GM18867 (cell line): Measurements from ENCODE around the gene EEF1AKMT3.

ENCODE experiments used
- ATAC-seq: cut with Tn5 transposase; IDR thresholded peaks from one replicate; pipeline ENCODE4 v1.9.1; 2021; ENCODE audit warnings: mild to moderate bottlenecking, moderate library complexity; ENCODE audit not compliant: unreplicated experiment

Gene EEF1AKMT3

DNA sequence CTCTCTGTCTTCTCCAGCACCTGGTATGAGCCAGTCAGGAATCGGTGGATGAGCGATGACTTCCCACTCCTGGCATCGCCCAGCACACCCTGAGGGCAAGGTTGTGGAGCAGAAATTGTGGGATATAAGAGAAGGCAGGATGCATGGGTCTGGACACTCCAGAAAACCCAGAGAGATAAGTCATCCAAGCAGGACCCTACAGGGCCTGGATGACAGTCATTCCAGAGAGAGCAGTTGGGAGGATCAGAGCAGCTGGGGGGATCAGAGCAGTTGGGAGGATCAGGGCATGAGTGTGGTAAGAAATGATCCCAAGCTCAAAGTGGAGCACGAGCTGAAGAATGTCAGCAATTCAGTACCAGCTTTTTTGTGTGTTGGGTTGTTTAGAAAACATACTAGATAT, 37.8 kb upstream of the EEF1AKMT3 start:
- no peak for ATAC-seq

DNA sequence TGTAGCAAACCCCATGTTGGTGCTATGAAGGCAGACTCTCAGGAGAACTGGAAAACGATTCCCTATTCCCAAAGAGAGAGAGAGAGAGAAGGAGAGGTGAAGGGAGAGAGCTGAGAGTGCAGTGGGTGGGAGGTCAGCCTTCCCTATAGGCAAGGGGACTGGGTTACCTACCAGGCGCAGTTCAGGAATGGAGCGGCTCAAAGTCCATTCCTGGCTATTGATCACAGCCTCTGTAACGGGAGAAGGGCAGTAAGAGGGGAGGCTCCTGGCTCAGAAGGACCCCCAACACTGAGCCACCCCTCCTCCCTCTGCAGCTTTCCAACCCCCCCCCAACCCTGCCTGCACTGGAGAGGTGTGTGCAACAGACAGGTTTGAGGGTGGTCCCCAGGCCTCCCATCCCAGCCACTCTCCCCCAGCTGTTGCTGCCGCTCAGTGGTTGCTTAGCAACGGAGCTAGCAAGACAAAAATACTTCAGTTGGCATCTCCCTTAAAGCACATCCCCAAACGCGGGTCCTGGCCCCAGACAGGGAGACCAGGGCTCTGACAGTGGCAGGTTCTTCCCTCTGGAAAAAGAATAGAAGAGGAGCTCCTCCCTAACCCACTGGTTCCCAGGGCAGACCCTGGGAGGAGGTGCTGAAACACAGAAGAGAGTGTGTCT, 37.1 kb upstream of the EEF1AKMT3 start:
- no peak for ATAC-seq

DNA sequence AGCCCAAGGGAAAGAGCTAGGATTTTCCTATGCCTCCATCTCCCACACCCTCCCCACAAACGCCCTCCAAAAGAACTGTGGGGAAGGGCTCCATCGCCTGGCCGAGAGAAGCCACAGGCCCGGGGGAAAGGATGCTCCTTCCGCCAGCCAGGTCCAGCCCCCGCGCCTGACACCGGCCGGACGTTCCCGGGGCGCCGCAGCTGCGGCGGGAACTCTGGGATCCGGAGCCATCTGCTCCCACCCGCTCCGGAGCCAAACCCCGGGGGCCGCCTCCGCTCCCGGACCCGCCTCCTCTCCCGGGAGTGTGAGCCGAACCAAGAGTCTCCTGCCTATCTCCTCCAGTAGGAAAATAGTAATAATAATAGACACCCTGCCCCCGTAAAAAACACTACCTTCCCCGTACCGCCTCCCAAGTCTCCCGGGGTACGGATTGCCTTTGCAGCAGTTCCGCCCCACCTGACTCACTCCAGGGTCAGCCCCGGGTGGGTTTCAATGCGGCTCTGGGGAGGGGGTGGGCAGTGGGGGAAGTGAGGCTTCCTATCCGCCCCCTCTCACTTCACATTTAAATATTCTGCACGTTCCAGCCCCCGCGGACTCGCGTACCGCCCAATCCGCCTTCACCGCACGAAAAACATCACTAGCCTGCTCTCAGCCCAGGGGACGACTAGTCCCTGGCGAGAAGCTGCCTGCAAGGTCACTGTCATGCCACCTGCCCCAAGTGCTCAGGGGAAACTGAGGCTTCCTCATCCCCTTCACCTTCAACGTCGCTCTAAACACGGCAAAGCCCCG, 36.3 kb upstream of the EEF1AKMT3 start:
- ATAC-seq, result no peak

DNA sequence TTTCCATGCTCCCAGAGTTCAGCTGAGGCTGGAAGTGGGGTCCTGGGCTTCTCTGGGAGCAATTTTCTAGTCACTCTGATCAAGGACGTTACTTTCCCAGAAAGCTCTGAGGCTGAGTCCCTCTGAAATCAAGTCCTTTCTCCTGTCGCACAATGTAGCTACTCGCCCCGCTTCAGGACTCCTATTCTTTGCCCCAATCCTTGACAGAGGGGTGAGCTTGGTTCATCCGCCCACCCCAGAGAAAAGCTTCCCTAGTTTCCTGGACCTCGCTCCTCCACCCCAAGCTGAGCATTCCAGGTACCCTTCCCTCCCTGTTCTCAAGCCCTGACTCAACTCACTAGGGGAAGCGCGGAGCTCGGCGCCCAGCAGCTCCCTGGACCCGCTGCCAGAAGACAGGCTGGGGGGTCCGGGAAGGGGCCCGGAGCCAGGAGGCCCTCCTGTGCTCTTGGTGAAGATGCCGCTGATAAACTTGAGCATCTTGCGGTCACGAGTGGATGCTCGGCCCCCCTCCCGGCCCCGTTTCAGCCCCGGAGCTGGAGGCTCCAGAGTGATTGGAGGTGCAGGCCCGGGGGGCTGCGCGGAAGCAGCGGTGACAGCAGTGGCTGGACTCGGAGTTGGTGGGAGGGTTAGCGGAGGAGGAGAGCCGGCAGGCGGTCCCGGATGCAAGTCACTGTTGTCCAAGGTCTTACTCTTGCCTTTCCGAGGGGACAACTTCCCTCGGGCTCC, 35.5 kb upstream of the EEF1AKMT3 start:
- ATAC-seq, result no peak

DNA sequence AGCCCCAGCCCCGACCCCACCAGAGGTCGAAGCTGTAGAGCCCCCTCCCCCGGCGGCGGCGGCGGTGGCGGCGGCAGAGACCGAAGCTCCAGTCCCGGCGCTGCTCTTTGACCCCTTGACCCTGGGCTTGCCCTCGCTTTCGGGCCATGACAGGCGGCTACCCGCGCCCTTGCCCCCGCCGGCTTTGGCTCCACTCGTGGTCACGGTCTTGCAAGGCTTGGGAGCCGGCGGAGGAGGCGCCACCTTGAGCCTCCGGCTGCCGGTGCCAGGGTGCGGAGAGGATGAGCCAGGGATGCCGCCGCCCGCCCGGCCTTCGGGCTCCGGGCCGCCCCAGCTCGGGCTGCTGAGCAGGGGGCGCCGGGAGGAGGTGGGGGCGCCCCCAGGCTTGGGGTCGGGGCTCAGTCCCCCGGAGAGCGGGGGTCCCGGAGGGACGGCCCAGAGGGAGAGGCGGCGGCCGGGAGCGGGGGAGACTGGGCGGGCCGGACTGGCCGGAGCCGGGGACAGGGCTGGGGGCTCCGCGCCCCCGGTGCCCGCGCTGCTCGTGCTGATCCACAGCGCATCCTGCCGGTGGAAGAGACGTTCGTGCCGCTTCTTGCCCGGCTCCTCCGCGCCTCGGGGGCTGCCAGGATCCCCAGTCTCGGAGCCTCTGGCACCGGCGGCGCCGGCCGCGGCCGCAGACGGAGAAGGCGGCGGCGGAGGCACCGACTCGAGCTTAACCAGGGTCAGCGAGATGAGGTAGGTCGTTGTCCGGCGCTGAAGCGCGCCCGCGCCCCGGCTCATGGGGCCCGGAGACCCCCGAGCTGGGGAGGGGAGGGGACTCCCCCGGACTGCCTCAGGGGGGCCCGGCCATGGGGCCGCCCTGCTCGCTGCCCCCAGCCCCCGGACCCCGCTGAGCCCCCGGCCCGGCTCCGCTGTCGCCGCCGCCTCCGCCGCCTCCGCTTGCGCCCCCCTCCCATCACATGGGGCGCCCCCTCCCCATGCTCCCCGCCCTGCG, 34.6 kb upstream of the EEF1AKMT3 start:
- no peak for ATAC-seq

DNA sequence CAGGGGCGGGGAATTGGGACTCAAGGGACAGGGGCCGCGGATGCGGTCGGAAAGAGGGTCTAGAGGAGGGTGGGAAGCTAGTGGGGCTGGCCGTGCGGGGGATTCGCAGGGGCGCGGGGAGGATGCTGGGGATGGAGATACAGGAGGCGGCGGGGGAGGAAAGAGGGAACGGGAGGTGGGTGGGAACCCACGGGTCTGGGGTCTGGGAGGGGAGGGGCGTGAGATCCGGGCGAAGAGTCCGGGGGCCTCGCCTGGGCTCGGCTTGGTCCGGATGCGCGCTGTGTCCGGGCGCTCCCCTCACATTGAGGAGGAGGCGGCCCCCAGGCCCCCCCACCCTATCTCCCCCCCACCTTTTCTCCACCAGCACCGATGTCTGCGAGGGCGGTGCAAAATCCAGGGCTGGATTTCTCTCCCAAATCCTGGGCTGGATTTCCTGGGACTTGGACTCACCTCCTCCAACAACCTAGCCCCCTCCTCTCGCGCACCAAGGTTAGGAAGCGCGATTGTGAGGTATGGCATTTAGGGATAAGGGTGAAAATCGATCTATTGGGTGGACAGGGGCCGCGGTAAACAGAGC, 33.7 kb upstream of the EEF1AKMT3 start, which contains the start of gene AGAP2:
Gene AGAP2, minus strand, starts transcription at position 82 of the 577 bp plus-strand sequence. CDS start 496 bp downstream, outside the sequence.
- no peak for ATAC-seq

DNA sequence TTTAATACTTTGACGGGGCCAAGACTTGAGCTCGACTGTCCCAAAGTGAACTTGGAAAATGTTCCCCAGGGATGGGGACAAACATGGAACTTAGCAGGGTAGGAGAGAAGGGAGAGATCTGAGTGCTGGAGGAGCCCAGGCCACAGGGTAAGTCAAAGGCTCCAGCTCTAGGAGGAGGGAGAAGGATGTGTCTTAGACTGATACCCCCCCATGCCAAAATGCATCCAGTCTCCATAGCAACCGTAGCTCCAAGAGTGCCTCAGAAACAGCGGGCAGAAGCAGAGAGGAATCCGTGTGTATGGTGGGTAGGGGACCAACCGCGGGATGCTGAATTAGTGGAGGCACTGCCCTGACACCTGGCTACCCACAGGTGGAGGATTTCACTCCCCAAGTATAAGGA, 33.0 kb upstream of the EEF1AKMT3 start:
- ATAC-seq, result no peak

DNA sequence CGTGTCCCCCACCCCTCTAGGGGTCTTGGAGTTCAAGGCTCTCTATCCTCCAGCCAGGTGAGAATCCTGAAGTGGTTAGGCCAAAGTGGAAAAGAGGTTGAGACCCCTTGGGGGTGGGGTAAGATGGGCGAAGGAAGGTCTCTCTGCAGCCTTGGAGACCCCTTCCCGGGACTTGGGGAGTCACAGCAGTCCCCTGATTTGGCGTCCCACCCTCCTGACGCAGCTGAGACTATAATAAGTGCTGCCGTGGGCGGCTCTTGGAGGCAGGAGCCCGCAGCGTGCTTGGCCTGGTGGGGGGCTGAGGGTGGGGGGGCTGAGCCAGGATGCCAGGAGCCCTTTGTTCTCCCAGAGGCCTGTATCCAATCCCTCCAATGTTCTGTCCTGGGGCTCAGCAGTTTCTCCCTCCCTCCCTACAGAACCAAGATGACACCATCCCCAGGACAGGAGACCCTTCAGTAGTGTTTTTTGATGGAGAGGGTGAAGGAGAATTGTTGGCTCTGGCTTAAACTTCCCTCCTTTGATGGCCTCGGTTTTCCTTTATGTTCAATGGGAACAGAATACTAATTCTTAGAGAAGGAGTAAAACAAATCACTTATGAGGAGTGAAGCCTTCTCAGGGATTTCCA, 32.4 kb upstream of the EEF1AKMT3 start:
- no peak for ATAC-seq

DNA sequence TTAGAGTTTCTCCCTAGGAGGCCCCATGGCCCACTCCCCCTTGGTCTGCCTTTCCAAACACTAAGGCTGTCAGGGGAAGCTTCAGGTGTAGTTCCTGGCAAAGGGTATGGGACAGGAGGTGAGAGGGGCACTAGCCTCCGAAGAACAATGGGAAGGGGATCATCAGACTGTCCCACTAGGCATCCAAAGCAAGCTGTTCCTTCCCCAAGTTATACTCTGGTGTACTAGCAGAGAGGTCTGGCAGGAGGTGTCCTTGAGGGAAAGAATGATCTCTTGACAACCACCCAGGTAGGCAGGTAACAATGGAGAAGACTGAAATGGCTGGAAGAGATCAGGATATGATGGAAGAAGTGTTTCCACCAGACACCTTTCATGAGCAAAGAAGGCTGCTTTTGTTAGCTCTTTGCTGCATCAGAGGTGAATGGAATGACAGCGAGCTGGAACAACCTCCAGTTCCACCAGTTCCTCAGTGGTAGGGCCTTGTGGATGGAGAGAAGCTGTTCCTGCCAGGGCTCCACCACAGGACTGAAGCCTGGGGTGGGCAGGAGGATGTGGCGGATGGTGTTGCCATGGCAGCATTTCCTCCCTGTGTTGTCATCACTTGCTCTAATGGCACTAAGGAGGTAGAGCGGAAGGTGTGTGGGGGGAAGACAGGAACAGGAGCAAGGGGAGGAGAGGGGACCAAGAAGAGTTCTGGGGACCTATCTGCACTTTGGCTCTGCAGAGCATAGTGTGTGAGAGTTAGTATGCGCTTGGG, 31.6 kb upstream of the EEF1AKMT3 start:
- peak; percentile 53 for ATAC-seq

DNA sequence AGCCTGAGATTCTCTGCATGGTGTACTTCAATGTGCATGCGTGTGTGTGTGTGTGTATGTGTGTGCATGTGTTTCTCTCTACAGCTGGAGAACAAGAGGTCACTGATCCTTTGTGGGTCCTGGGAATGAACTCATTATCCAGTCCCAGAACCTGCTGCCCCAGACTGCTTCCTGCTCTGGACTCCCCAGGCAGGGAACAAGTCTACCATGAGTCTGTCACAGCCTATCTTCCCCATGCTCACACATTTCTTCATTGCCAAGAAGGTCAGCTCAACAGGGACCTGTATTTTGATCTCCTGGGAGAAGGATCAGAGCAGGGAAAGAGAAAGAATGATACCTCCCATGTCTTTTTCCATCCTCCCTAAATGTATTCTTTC, 31.0 kb upstream of the EEF1AKMT3 start:
- no peak for ATAC-seq

DNA sequence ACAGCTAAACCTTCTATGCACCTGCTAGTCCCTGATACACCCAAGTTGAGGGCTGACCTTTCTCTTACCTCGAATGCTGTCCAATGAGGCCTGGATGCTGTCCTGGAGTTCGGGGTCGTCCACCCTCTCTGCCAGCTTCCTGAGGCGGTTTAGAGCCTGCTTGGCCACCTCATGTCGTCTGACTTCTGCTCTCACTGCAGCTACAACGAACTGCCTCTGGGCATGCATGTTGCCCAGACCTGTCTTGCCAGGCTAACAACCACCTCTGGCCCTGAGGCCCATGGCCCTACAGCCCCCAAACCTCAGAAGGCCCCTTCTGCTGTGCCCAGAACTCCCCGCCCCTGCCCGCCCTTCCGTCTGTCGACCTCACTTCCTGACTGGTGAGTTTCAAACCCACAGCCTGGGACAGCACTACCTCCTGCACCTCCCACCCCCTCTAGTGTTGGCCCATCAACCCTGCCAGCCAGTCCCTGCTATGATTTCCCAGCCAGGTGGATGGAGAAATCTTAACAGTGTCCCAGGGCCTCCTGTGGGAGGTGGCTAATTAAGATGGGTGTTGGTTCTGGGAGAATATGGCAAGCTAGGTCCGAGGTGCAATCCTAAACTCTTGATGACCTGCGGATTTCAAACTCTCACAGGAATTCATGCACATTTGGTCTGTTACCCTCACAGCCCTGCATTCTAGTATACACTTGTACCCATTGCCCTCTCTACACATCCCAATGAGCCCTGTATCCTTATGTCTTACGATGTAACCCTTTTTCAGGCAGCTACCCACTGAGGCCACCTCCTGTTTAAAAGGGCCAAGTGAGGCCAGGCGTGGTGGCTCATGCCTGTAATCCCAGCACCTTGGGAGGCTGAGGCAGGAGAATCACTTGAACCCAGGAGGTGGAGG, 30.3 kb upstream of the EEF1AKMT3 start:
- peak; percentile 53 for ATAC-seq

DNA sequence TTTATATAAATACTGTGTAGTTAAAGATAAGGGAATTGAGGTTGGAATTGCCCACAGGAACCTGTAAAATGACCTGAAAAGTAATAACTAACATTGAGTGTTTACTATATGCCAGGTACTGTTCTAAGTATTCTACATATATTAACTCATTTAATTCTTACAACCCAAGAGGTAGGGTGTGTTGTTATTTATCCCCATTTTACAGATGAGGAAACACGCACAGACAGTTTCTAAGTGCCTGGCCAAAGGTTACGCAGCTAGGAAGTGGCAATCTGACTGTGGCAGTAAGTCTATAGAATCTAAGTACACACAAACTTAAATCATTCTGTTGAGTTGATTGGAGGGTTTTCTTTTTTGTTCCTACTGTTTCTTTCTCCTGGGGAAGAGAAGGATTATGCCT, 28.6 kb upstream of the EEF1AKMT3 start:
- no peak for ATAC-seq

DNA sequence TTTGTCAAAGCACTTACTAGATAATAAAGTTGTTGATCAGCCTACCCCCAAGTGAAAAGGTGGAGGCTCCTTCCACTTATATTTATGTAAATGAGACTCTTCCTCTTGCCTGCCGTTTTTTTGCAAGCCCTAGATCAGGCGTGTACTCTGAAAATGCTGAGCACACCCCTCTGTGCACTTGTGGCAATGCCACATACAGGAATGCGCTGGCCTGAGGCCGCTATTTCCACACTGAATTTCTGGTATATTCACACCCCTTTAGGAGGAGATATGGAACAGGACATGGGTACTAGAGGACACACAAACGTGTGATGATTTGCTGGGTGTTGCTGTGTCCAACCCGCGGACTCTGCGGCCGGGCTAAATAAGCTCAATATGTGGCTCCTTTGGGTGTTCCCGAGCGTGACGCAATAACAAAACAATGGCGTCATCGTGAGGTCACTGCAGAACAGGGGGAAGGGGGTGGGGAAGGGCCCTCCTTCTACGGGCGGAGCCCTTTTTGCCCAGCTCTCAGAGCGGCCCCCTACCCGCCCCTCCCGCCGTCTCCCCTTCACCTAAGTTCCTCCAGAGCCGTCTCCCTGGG, 28.1 kb upstream of the EEF1AKMT3 start:
- ATAC-seq, result peak; percentile 39

DNA sequence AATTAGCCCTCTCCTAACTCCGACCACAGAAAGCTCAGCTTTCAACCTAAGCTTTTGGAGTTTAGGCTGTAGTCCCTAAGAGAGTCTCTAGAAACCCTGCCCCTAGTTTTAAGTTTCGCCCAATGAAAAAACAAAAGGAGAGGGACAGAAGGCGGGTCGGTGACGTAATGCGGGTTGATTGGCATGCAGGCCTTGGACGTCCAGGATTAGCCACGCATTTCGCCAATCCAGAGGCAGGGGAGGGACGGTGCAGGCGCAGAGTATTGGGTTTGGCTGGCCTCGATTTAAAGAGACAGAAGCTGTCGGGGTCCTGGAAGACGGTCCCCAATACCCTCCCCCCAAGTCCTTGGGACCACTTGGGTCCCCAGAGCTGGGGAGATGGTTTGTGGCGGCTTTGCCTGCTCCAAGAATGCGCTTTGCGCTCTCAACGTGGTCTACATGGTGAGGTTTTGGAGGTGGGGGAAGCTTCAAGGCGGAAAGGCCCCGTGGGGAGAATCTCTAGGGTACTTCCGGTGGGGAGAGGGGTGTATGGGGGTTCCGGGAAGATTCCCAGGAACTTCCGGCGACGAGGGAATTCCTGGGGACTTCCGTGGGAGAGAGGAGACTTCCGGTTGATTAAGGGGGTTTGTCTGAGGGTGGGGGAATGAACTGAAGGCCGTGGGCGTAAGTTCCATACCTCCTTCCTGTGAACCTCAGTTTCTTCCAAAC, 27.5 kb upstream of the EEF1AKMT3 start, which contains the start of gene TSPAN31:
Gene TSPAN31, plus strand, starts transcription at position 263 of the 708 bp plus-strand sequence. Its CDS starts 116 bp downstream, at position 379.
- ATAC-seq, result peak; percentile 81

DNA sequence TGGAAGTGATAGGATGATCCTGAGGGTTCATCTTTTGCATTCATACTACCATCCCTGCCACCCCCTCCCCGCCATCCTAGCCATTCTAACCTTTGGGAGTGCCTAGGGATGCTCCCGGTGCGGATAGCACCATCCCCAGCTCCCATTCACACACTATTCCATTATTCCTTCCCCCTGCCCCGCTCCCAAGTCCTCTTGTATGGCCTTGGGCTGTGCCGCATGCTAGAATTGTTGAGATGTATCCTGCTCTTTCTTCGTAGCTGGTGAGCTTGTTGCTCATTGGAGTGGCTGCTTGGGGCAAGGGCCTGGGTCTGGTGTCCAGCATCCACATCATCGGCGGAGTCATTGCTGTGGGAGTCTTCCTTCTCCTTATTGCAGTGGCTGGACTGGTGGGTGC, 26.9 kb upstream of the EEF1AKMT3 start:
- ATAC-seq, result no peak

DNA sequence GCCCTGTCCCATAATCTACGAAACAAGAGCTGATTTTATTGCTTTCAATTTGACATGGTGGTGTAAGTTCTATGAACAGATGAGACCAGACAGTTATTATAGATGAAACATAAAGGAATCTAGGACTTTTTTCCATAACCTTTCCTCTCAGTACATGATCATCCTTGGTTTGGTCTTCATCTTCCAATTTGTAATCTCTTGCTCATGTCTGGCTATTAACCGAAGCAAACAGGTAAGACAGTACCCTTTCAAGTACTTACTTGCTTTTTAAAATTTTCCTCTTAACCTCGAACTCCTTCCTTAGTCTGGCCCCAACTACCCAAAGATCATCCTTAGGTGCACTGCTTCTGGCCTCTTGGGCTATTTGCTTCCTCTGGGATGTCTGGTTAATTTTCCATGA, 26.4 kb upstream of the EEF1AKMT3 start:
- ATAC-seq, result no peak

DNA sequence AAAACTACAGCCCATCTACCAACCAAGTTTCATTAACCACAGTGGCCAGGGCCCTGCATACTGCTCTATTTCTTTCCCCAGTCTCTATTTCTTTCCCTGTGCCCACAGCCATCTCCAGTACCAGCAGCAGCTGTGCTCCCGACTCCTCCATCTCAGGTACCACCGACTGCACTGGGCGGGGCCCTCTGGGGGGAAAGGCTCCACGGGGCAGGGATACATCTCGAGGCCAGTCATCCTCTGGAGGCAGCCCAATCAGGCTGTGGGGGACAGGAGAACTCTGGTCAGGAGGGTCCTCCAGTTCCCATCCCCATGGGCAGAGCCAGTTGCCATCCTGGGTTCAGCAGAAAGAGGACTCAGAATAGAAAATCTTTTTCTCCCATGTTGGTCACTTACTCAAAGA, 23.4 kb upstream of the EEF1AKMT3 start:
- no peak for ATAC-seq
